H1 (cell line): ENCODE measurements around the gene OLFML2A. TPM values are rescaled to one million over a fixed set of nuclear protein-coding genes. Genes with fewer than 3 reads are reported as not detected.

Source experiments
- CTCF ChIA-PET: fragments of 300-600 bp; sonication (Branson Sonifier 250); formaldehyde crosslinking; loops from one replicate; lab custom pipeline; 2021; ENCODE audit not compliant: partially characterized antibody; lab: Charles Lee
- POLR2A ChIA-PET: fragments of 300-600 bp; sonication (Branson Sonifier 250); formaldehyde crosslinking; loops from one replicate; lab custom pipeline; 2021; ENCODE audit warnings: inconsistent platforms; ENCODE audit not compliant: partially characterized antibody; lab: Charles Lee
- DNase-seq, 2 experiments: peaks; one replicate each; pipeline versions ENCODE4 v3.0.0 to v3.0.0-alpha.2; 2010 to 2022; ENCODE audit warnings: low spot score in 2 of 2, low read depth in 1 of 2, mixed read lengths in 1 of 2
- FAIRE-seq: peaks from 2 replicates; lab custom pipeline; 2011; peaks lifted over from hg19 to GRCh38; lab: Jason Lieb, UNC
- H2AFZ ChIP-seq: 2 replicates; pipeline ENCODE4 v1.8.1; 2012; ENCODE audit warnings: low read length, inconsistent platforms
- H2AK5ac ChIP-seq: 2 replicates; pipeline ENCODE4 v1.6.1; 2013; ENCODE audit warnings: low read depth, low read length
- H2BK120ac ChIP-seq: replicated peaks from 2 replicates; pipeline ENCODE3; 2013; ENCODE audit warnings: low read depth, low read length, inconsistent platforms
- H2BK12ac ChIP-seq: 2 replicates; pipeline ENCODE4 v1.6.1; 2013; ENCODE audit warnings: low read depth, low read length
- H2BK15ac ChIP-seq: 2 replicates; pipeline ENCODE4 v1.6.1; 2013; ENCODE audit warnings: low read length
- H2BK20ac ChIP-seq: 2 replicates; pipeline ENCODE4 v1.6.1; 2013; ENCODE audit warnings: low read length
- H2BK5ac ChIP-seq: 2 replicates; pipeline ENCODE4 v1.6.1; 2013; ENCODE audit warnings: low read depth, low read length
- H3K14ac ChIP-seq: 2 replicates; pipeline ENCODE4 v1.6.1; 2013; ENCODE audit warnings: inconsistent platforms; ENCODE audit not compliant: insufficient read length
- H3K18ac ChIP-seq: 2 replicates; pipeline ENCODE4 v1.6.1; 2013; ENCODE audit warnings: low read length; ENCODE audit errors: extremely low read depth
- H3K23ac ChIP-seq: 2 replicates; pipeline ENCODE4 v1.6.1; 2013; ENCODE audit warnings: inconsistent platforms; ENCODE audit not compliant: insufficient read length
- H3K23me2 ChIP-seq: 2 replicates; pipeline ENCODE4 v1.6.1; 2013; ENCODE audit warnings: low read depth, low read length
- H3K27ac ChIP-seq: 2 replicates; pipeline ENCODE4 v1.6.1; 2011; ENCODE audit warnings: low read depth, low read length, inconsistent platforms
- H3K27me3 ChIP-seq, 4 experiments: replicated peaks in 1 of 4; 1 replicate in 1 of 4; 2 replicates in 3 of 4; pipeline versions ENCODE4 v1.6.1 to v1.8.1; 2011 to 2013; ENCODE audit warnings: low read length in 3 of 4, mild to moderate bottlenecking in 3 of 4, inconsistent platforms in 2 of 4, mixed read lengths in 2 of 4, moderate library complexity in 1 of 4; ENCODE audit not compliant: control insufficient read depth in 3 of 4, insufficient read depth in 3 of 4; ENCODE audit errors: extremely low read depth in 1 of 4
- H3K36me3 ChIP-seq, 4 experiments: 2 replicates each; pipeline versions ENCODE4 v1.6.1 to v1.8.1; 2011 to 2013; ENCODE audit warnings: mild to moderate bottlenecking in 4 of 4, low read length in 3 of 4, moderate library complexity in 2 of 4, control low read depth in 1 of 4, inconsistent platforms in 1 of 4; ENCODE audit not compliant: insufficient read depth in 4 of 4, control insufficient read depth in 2 of 4
- H3K4ac ChIP-seq: replicated peaks from 2 replicates; pipeline ENCODE3; 2013; ENCODE audit warnings: low read length, low read depth, mixed read lengths, inconsistent platforms; ENCODE audit not compliant: insufficient read length
- H3K4me1 ChIP-seq, 4 experiments: replicated peaks in 1 of 4; 1 replicate in 1 of 4; 2 replicates in 3 of 4; pipeline versions ENCODE4 v1.6.1 to v1.8.1; 2011 to 2013; ENCODE audit warnings: low read length in 3 of 4, inconsistent platforms in 2 of 4, mixed read lengths in 1 of 4; ENCODE audit not compliant: insufficient read depth in 4 of 4, control insufficient read depth in 3 of 4
- H3K4me2 ChIP-seq, 2 experiments: 2 replicates each; pipeline versions ENCODE4 v1.6.1 to v1.8.1; 2011 to 2013; ENCODE audit warnings: low read depth in 2 of 2, low read length in 2 of 2, control low read depth in 1 of 2, inconsistent platforms in 1 of 2, mild to moderate bottlenecking in 1 of 2; ENCODE audit not compliant: insufficient read depth in 1 of 2
- H3K4me3 ChIP-seq, 4 experiments: fragments of 200-600, 300-600 bp in 1 of 4; sonication (generic), shearing (Covaris generic), sonication (Bioruptor Twin) in 1 of 4; 2 replicates each; pipeline versions ENCODE4 v1.5.1 to v1.8.1; 2011 to 2016; ENCODE audit warnings: low read length in 4 of 4, low read depth in 3 of 4, control low read depth in 2 of 4, inconsistent platforms in 2 of 4, mild to moderate bottlenecking in 2 of 4, mixed read lengths in 1 of 4, moderate library complexity in 1 of 4; ENCODE audit not compliant: insufficient read depth in 2 of 4; ENCODE audit errors: extremely low read depth in 1 of 4
- H3K56ac ChIP-seq: replicated peaks from 2 replicates; pipeline ENCODE3; 2013; ENCODE audit warnings: low read depth, mild to moderate bottlenecking, mixed read lengths, low read length, inconsistent platforms; ENCODE audit not compliant: insufficient read length
- H3K79me1 ChIP-seq: 2 replicates; pipeline ENCODE4 v1.6.1; 2013; ENCODE audit warnings: low read depth, low read length, control low read depth
- H3K79me2 ChIP-seq, 2 experiments: 2 replicates each; pipeline versions ENCODE4 v1.6.1 to v1.8.1; 2012 to 2013; ENCODE audit warnings: low read length in 2 of 2, mild to moderate bottlenecking in 2 of 2, inconsistent platforms in 1 of 2; ENCODE audit not compliant: insufficient read depth in 2 of 2, control insufficient read depth in 1 of 2
- H3K9ac ChIP-seq, 4 experiments: replicated peaks in 1 of 4; 1 replicate in 1 of 4; 2 replicates in 3 of 4; pipeline versions ENCODE4 v1.6.1 to v1.8.1; 2011 to 2013; ENCODE audit warnings: low read depth in 3 of 4, low read length in 3 of 4, control low read depth in 2 of 4, mild to moderate bottlenecking in 2 of 4, moderate library complexity in 2 of 4, inconsistent platforms in 1 of 4; ENCODE audit errors: extremely low read depth in 1 of 4
- H3K9me3 ChIP-seq, 2 experiments: 2 replicates each; pipeline versions ENCODE4 v1.6.1 to v1.8.1; 2012 to 2013; ENCODE audit warnings: mild to moderate bottlenecking in 2 of 2, moderate library complexity in 2 of 2, control low read depth in 1 of 2, inconsistent platforms in 1 of 2, low read depth in 1 of 2, low read length in 1 of 2, mixed read lengths in 1 of 2; ENCODE audit not compliant: insufficient read depth in 2 of 2
- H4K20me1 ChIP-seq, 2 experiments: replicated peaks in 1 of 2; 2 replicates each; pipeline versions ENCODE3 to v1.8.1; 2011 to 2013; ENCODE audit warnings: inconsistent platforms in 2 of 2, low read length in 2 of 2, mild to moderate bottlenecking in 1 of 2; ENCODE audit not compliant: insufficient read depth in 2 of 2, control insufficient read depth in 1 of 2
- H4K5ac ChIP-seq: 2 replicates; pipeline ENCODE4 v1.6.1; 2013; ENCODE audit warnings: low read length, low read depth, mixed read lengths, inconsistent platforms; ENCODE audit not compliant: insufficient read length
- H4K8ac ChIP-seq: 2 replicates; pipeline ENCODE4 v1.8.0; 2013; ENCODE audit warnings: mild to moderate bottlenecking, moderate library complexity, low read length, inconsistent platforms; ENCODE audit not compliant: insufficient read depth; ENCODE audit errors: extremely low read depth
- H4K91ac ChIP-seq: replicated peaks from 2 replicates; pipeline ENCODE3; 2013; ENCODE audit warnings: low read length, mixed read lengths, inconsistent platforms; ENCODE audit not compliant: insufficient read length
- BRCA1 ChIP-seq: IDR thresholded peaks from 2 replicates; pipeline ENCODE4 v1.6.1; 2012; ENCODE audit warnings: low read depth, low read length, improper control_type of control experiment
- CREB1 ChIP-seq: IDR thresholded peaks from 2 replicates; pipeline ENCODE4 v1.6.1; 2012; ENCODE audit warnings: inconsistent platforms
- E2F6 ChIP-seq: IDR thresholded peaks from 2 replicates; pipeline ENCODE4 v1.6.1; 2012; ENCODE audit warnings: inconsistent platforms
- EZH2 ChIP-seq: fragments of 200-600 bp; sonication (generic); IDR thresholded peaks from 2 replicates; pipeline ENCODE4 v1.7.1; 2012; ENCODE audit warnings: low read depth, mild to moderate bottlenecking, moderate library complexity, low read length, inconsistent platforms; ENCODE audit not compliant: severe bottlenecking
- HDAC2 ChIP-seq, 2 experiments: fragments of 300-600 bp in 1 of 2; sonication (generic) in 1 of 2; IDR thresholded peaks; 2 replicates each; pipeline ENCODE4 v1.6.1; 2011 to 2012; ENCODE audit warnings: low read depth in 2 of 2, low read length in 2 of 2, mild to moderate bottlenecking in 2 of 2, moderate library complexity in 2 of 2, borderline replicate concordance in 1 of 2, inconsistent platforms in 1 of 2
- MAFK ChIP-seq: IDR thresholded peaks from 2 replicates; pipeline ENCODE4 v1.6.1; 2012; ENCODE audit warnings: low read depth, mild to moderate bottlenecking, improper control_type of control experiment, low read length
- POLR2A ChIP-seq, 2 experiments: IDR thresholded peaks; 1 replicate in 1 of 2; 2 replicates in 1 of 2; pipeline ENCODE4 v1.6.1; 2011; ENCODE audit warnings: low read depth in 2 of 2, low read length in 2 of 2, mild to moderate bottlenecking in 2 of 2; ENCODE audit errors: control extremely low read depth in 1 of 2
- POU5F1 ChIP-seq: IDR thresholded peaks from 2 replicates; pipeline ENCODE4 v1.6.1; 2011; ENCODE audit warnings: low read depth, mild to moderate bottlenecking, low read length, moderate library complexity
- RXRA ChIP-seq: IDR thresholded peaks from 2 replicates; pipeline ENCODE4 v1.6.1; 2011; ENCODE audit warnings: low read depth, mild to moderate bottlenecking, low read length, moderate library complexity; ENCODE audit not compliant: insufficient read depth
- SP2 ChIP-seq: IDR thresholded peaks from 2 replicates; pipeline ENCODE4 v1.6.1; 2012; ENCODE audit warnings: mild to moderate bottlenecking, low read length, inconsistent platforms
- SP4 ChIP-seq: IDR thresholded peaks from 2 replicates; pipeline ENCODE4 v1.6.1; 2012; ENCODE audit warnings: low read length, inconsistent platforms
- WGBS, 2 experiments: shearing (Covaris generic) in 1 of 2; methylation state at CpG; one replicate each; pipeline versions ENCODE4 v1.1.6 to v1.1.7; 2013 to 2015; ENCODE audit warnings: low lambda C conversion rate in 2 of 2, mixed read lengths in 2 of 2, inconsistent platforms in 1 of 2, low coverage in 1 of 2, missing lambda C conversion rate in 1 of 2; ENCODE audit not compliant: insufficient replicate concordance in 2 of 2, insufficient coverage in 1 of 2, insufficient read length in 1 of 2; ENCODE audit errors: extremely low coverage in 1 of 2, missing lambda C conversion rate in 1 of 2; 5-methylcytosine and 5-hydroxymethylcytosine counted together
- polyA plus RNA-seq, 7 experiments: library from polyadenylated mRNA; depleted of rRNA in 3 of 7; stranded (reverse) in 5 of 7; unstranded in 2 of 7; fragments of >200 nt in 5 of 7; fragments of 200-250 nt in 2 of 7; gene quantifications; 1 replicate in 5 of 7; 2 replicates in 1 of 7; 4 replicates in 1 of 7; pipeline versions ENCODE4 v1.2.1 to v1.2.3, GENCODE V29; 2011 to 2013; ENCODE audit warnings: missing spikeins in 2 of 7, mixed read lengths in 2 of 7
- total RNA-seq: library from RNA; stranded (reverse); fragmentation: NEBNext Ultra II Directional; extraction: Animal tissue kit (Norgen Biotek cat#: 25700); gene quantifications from 2 replicates; pipeline ENCODE4 v1.2.1, GENCODE V29; 2021

OLFML2A gene
- total and polyA plus RNA-seq, 2 of the 8 experiments (the other 6 are each of a cell fraction or from before 2014, with no cell fraction given), result 7.8 to 11.5 TPM

- Histone ChIP-seq H2BK120ac (no peak overlapping the region), H3K4ac (no peak overlapping the region), H3K9ac (0 out of 7 replicates have a peak overlapping the region, but pooled peaks of 1 of the 4 experiments have one; percentile 13), H3K23ac (no peak overlapping the region), H2BK15ac (peak overlapping the region; percentile 72; the same call in 1 of the 2 replicates), H2AFZ (no peak overlapping the region), H4K91ac (no peak overlapping the region), H3K36me3 (no peaks in the 10 kb centered on the region), H3K18ac (peak overlapping the region; percentile 52), H3K27ac (peak overlapping the region; percentile 50; the same call in 1 of the 2 replicates), H2BK20ac (0 out of 2 replicates have a peak overlapping the region, but pooled peaks have one; percentile 24), H4K8ac (no peak overlapping the region), H3K4me2 (peak overlapping the region; percentile 42 to 60; a peak in 3 of 4 replicates), H4K20me1 (no peaks in the 10 kb centered on the region), H3K4me1 (peaks cover 8 to 19% (median 15%) of the 10 kb centered on the region in 4 experiments), H2AK5ac (peak overlapping the region; percentile 68; the same call in 1 of the 2 replicates), H2BK12ac (peak overlapping the region; percentile 96), H3K9me3 (no peaks in the 10 kb centered on the region), H3K4me3 (peak overlapping the region in 2 of 4 experiments; percentile 5 to 17; a peak in 3 of 8 replicates), H3K14ac (no peak overlapping the region), H2BK5ac (peak overlapping the region; percentile 13; the same call in 1 of the 2 replicates), H3K56ac (no peak overlapping the region), H3K79me1 (no peaks in the 10 kb centered on the region), H3K27me3 (peaks cover 0 to 10% (median 6%) of the 10 kb centered on the region in 4 experiments; a peak in 6 of 7 replicates), H3K23me2 (peaks cover 6% of the 10 kb centered on the region; the same call in 1 of the 2 replicates), H4K5ac (no peak overlapping the region), H3K79me2 (no peaks in the 10 kb centered on the region)
- DNase-seq, result peak in 1 of 2 experiments; percentile 71
- peak; percentile 78 for FAIRE-seq
- CTCF ChIA-PET, result interaction anchor here (0.7 to 17.6 kb wide), 15 partner anchors 8 to 227 kb away, joined by 3 to 1300 read pairs (median 4); partner anchors contain the start of genes ARPC5L, NR6A1, RPL35 and WDR38
- POLR2A ChIA-PET, result interaction anchor here (0.6 to 13.5 kb wide), 16 partner anchors 8 to 76 kb away, joined by 3 to 396 read pairs (median 4); partner anchors contain the start of genes ARPC5L, NR6A1, RPL35 and WDR38
- 11% methylated on average over 6 of the region's 6 CpGs; no CpG with 5 or more reads in 1 of the 2 experiments for WGBS, 2 experiments
- TF ChIP-seq SP2 (no peak), RXRA (no peak), BRCA1 (no peak), EZH2 (no peak), CREB1 (no peak), HDAC2 (IDR thresholded peaks at IDR 0.05; ENCODE audit: borderline replicate concordance in 1 of 2, low read depth in 2 of 2, low read length in 2 of 2) (no peak), POU5F1 (no peak), E2F6 (no peak), MAFK (0 out of 2 replicates have a peak, but pooled peaks have one; percentile 2), SP4 (no peak), POLR2A (IDR thresholded peaks at IDR 0.05; ENCODE audit: control extremely low read depth in 1 of 2, low read depth in 2 of 2, low read length in 2 of 2) (no peak)
Measured at GRCh38 chr9:124779368-124780059, 2.6 kb downstream of the OLFML2A start.
